Lung (tissue), 12 donors: ENCODE results near the gene NRIP1. TPM values are rescaled to one million over a fixed set of nuclear protein-coding genes. Genes with fewer than 3 reads are reported as not detected.

ENCODE experiments used
- ATAC-seq: fragments of 200-7000 bp; cut with Tn5 transposase; one replicate; pipeline ENCODE4 v1.9.1; 2020; ENCODE audit warnings: moderate number of reproducible peaks; ENCODE audit not compliant: insufficient read depth, low FRiP score
- DNase-seq, 3 donors: peaks; one replicate each; pipeline ENCODE4 v3.0.0-alpha.2; 2013 to 2017
- H3K27ac ChIP-seq, 2 donors: one replicate each; pipeline ENCODE4 v1.5.1; 2013; ENCODE audit warnings: mild to moderate bottlenecking in 2 of 2, moderate library complexity in 2 of 2, control low read depth in 1 of 2, inconsistent platforms in 1 of 2, low read depth in 1 of 2, low read length in 1 of 2
- H3K27me3 ChIP-seq, 3 donors: one replicate each; pipeline ENCODE4 v1.5.1; 2013; ENCODE audit warnings: low read length in 2 of 3; ENCODE audit not compliant: control insufficient read depth in 3 of 3, insufficient read depth in 3 of 3
- H3K36me3 ChIP-seq, 4 donors: one replicate each; pipeline ENCODE4 v1.5.1; 2013; ENCODE audit warnings: low read length in 4 of 4, mild to moderate bottlenecking in 1 of 4, moderate library complexity in 1 of 4; ENCODE audit not compliant: control insufficient read depth in 4 of 4, insufficient read depth in 4 of 4
- H3K4me1 ChIP-seq, 5 donors: one replicate each; pipeline ENCODE4 v1.5.1; 2013; ENCODE audit warnings: low read length in 5 of 5, mild to moderate bottlenecking in 2 of 5, moderate library complexity in 1 of 5; ENCODE audit not compliant: control insufficient read depth in 5 of 5, insufficient read depth in 5 of 5
- H3K4me3 ChIP-seq: one replicate; pipeline ENCODE4 v1.5.1; 2013; ENCODE audit warnings: mild to moderate bottlenecking, control low read depth, moderate library complexity
- H3K9ac ChIP-seq, 2 donors: one replicate each; pipeline ENCODE4 v1.5.1; 2013; ENCODE audit warnings: low read length in 2 of 2, control low read depth in 1 of 2; ENCODE audit not compliant: insufficient read depth in 1 of 2
- H3K9me3 ChIP-seq, 4 donors: one replicate each; pipeline ENCODE4 v1.5.1; 2013; ENCODE audit warnings: low read length in 3 of 4, mild to moderate bottlenecking in 1 of 4, moderate library complexity in 1 of 4; ENCODE audit not compliant: control insufficient read depth in 4 of 4, insufficient read depth in 3 of 4
- WGBS, 2 donors: extraction: QIAGEN DNeasy Blood & Tissue Kit; methylation state at CpG; one replicate each; pipeline ENCODE4 v1.1.7; 2013; 5-methylcytosine and 5-hydroxymethylcytosine counted together
- polyA plus RNA-seq, 2 donors: library from polyadenylated mRNA; stranded (reverse); fragments of 200-250 nt; gene quantifications; one replicate each; pipeline ENCODE4 v1.2.1, GENCODE V29; 2013
- total RNA-seq, 2 donors: library from RNA; depleted of rRNA in 1 of 2; stranded (reverse); fragments of >200 nt in 1 of 2; gene quantifications; one replicate each; pipeline ENCODE4 v1.2.1, GENCODE V29; 2014 to 2021
- TF ChIP-seq, protein P1 (sequence below): IDR thresholded peaks from 2 replicates; pipeline ENCODE4 v1.5.1; 2012; ENCODE audit warnings: mild to moderate bottlenecking; ENCODE audit errors: control extremely low read depth, extremely low read depth
- donor health status: control.
- donor health status: control.
- donor health status: Bipolar disorder and iron deficiency.
- donor health status: healthy.
- donor health status: DM: yes; HTN: yes; CAD: no.

The NRIP1 gene
- total and polyA plus RNA-seq, 4 donors: 5.9 to 35.5 (median 18.3) TPM

- no peaks in the 10 kb centered on the region for H3K27me3 ChIP-seq
- no peak for DNase-seq
- TF ChIP-seq, protein P1, sequence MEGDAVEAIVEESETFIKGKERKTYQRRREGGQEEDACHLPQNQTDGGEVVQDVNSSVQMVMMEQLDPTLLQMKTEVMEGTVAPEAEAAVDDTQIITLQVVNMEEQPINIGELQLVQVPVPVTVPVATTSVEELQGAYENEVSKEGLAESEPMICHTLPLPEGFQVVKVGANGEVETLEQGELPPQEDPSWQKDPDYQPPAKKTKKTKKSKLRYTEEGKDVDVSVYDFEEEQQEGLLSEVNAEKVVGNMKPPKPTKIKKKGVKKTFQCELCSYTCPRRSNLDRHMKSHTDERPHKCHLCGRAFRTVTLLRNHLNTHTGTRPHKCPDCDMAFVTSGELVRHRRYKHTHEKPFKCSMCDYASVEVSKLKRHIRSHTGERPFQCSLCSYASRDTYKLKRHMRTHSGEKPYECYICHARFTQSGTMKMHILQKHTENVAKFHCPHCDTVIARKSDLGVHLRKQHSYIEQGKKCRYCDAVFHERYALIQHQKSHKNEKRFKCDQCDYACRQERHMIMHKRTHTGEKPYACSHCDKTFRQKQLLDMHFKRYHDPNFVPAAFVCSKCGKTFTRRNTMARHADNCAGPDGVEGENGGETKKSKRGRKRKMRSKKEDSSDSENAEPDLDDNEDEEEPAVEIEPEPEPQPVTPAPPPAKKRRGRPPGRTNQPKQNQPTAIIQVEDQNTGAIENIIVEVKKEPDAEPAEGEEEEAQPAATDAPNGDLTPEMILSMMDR: no peak
- no peak overlapping the region for H3K9ac ChIP-seq
- peaks cover 0 to 4% (median 0%) of the 10 kb centered on the region in 4 donors for H3K36me3 ChIP-seq
- ATAC-seq: no peak
- no peak overlapping the region for H3K4me3 ChIP-seq
- no peaks in the 10 kb centered on the region for H3K9me3 ChIP-seq
- no peak overlapping the region for H3K27ac ChIP-seq
- H3K4me1 ChIP-seq: peaks cover 0 to 2% (median 0%) of the 10 kb centered on the region in 5 donors
These were observed 22.3 kb downstream of the NRIP1 start for GRCh38 chr21:15042531-15042930.

GRCh38 chr21:15039607-15040299 is 25.0 kb downstream of the NRIP1 start:
- H3K36me3 ChIP-seq: peaks cover 0 to 4% (median 0%) of the 10 kb centered on the region in 4 donors
- 94 to 100% methylated on average over 1 of the region's 1 CpG for WGBS, 2 donors
- H3K4me1 ChIP-seq: no peaks in the 10 kb centered on the region
- no peak overlapping the region for H3K9ac ChIP-seq
- H3K27ac ChIP-seq: no peak overlapping the region
- TF ChIP-seq, protein P1: no peak
- ATAC-seq (no peak), DNase-seq (no peak)
- no peaks in the 10 kb centered on the region for H3K27me3 ChIP-seq
- no peaks in the 10 kb centered on the region for H3K9me3 ChIP-seq
- no peak overlapping the region for H3K4me3 ChIP-seq

GRCh38 chr21:15037900-15038293 is 26.9 kb downstream of the NRIP1 start:
- TF ChIP-seq, protein P1: no peak
- peaks cover 0 to 7% (median 0%) of the 10 kb centered on the region in 5 donors for H3K4me1 ChIP-seq
- H3K27ac ChIP-seq: no peak overlapping the region
- peaks cover 0 to 4% (median 0%) of the 10 kb centered on the region in 4 donors for H3K36me3 ChIP-seq
- no peaks in the 10 kb centered on the region for H3K27me3 ChIP-seq
- H3K4me3 ChIP-seq: no peak overlapping the region
- H3K9ac ChIP-seq: no peak overlapping the region
- DNase-seq (no peak), ATAC-seq (no peak)
- H3K9me3 ChIP-seq: no peaks in the 10 kb centered on the region
- WGBS, 2 donors: 96 to 98% methylated on average over 1 of the region's 1 CpG
